GM23338 (cell line): ENCODE results near the gene UPK1B. TPM values are rescaled to one million over a fixed set of nuclear protein-coding genes. Genes with fewer than 3 reads are reported as not detected.

ENCODE experiments used
- ATAC-seq: fragments of 200-7000 bp; cut with Tn5 transposase; 3 replicates; pipeline ENCODE4 v1.9.1; 2020
- DNase-seq: peaks from one replicate; pipeline ENCODE4 v3.0.0-alpha.2; 2015; ENCODE audit warnings: low spot score
- H2AFZ ChIP-seq: fragments of 200-600 bp; sonication (generic); 2 replicates; pipeline ENCODE4 v1.8.0; 2016; ENCODE audit warnings: antibody characterized with exemption, mild to moderate bottlenecking, moderate library complexity
- H3F3A ChIP-seq: fragments of 200-600 bp; sonication (generic); replicated peaks from 2 replicates; pipeline ENCODE4 v1.8.0; 2017; ENCODE audit warnings: antibody characterized with exemption, mixed run types, low read depth
- H3K27ac ChIP-seq: fragments of 200-600 bp; sonication (generic); 2 replicates; pipeline ENCODE4 v1.6.1; 2016; ENCODE audit warnings: low read depth
- H3K27me3 ChIP-seq: fragments of 200-600 bp; sonication (generic); 2 replicates; pipeline ENCODE4 v1.8.0; 2016; ENCODE audit warnings: mild to moderate bottlenecking, mixed run types, moderate library complexity; ENCODE audit not compliant: insufficient read depth
- H3K36me3 ChIP-seq: fragments of 200-600 bp; sonication (generic); 2 replicates; pipeline ENCODE4 v1.8.0; 2016; ENCODE audit warnings: mild to moderate bottlenecking; ENCODE audit not compliant: insufficient read depth
- H3K4me1 ChIP-seq: fragments of 200-600 bp; sonication (generic); 2 replicates; pipeline ENCODE4 v1.8.0; 2016; ENCODE audit warnings: mild to moderate bottlenecking, moderate library complexity; ENCODE audit not compliant: insufficient read depth
- H3K4me2 ChIP-seq: fragments of 200-600 bp; sonication (generic); 2 replicates; pipeline ENCODE4 v1.7.1; 2017; ENCODE audit warnings: mixed run types
- H3K4me3 ChIP-seq: fragments of 200-600 bp; sonication (generic); 2 replicates; pipeline ENCODE4 v1.6.1; 2016; ENCODE audit warnings: mixed run types
- H3K79me2 ChIP-seq: fragments of 200-600 bp; sonication (generic); replicated peaks from 2 replicates; pipeline ENCODE4 v1.8.0; 2017; ENCODE audit warnings: mild to moderate bottlenecking; ENCODE audit not compliant: insufficient read depth
- H3K9me2 ChIP-seq: fragments of 200-600 bp; sonication (generic); 2 replicates; pipeline ENCODE4 v1.8.0; 2017; ENCODE audit not compliant: insufficient read depth
- H4K20me1 ChIP-seq: fragments of 200-600 bp; sonication (generic); replicated peaks from 2 replicates; pipeline ENCODE4 v1.8.0; 2017; ENCODE audit warnings: mild to moderate bottlenecking; ENCODE audit not compliant: insufficient read depth
- H3K27ac Mint-ChIP-seq: 2 replicates; pipeline ENCODE4 v1.8.0; 2020; ENCODE audit warnings: inconsistent platforms, mild to moderate bottlenecking, moderate library complexity, mixed read lengths
- H3K27me3 Mint-ChIP-seq: 3 replicates; pipeline ENCODE4 v1.8.0; 2022; ENCODE audit warnings: low read depth, mild to moderate bottlenecking, moderate library complexity, mixed read lengths, inconsistent platforms; ENCODE audit not compliant: insufficient read depth, poor library complexity
- H3K36me3 Mint-ChIP-seq: 3 replicates; pipeline ENCODE4 v1.8.0; 2021; ENCODE audit warnings: low read depth, mild to moderate bottlenecking, inconsistent platforms, moderate library complexity, mixed read lengths
- H3K4me1 Mint-ChIP-seq: 3 replicates; pipeline ENCODE4 v1.8.0; 2020; ENCODE audit warnings: mild to moderate bottlenecking, inconsistent platforms, mixed read lengths
- H3K4me3 Mint-ChIP-seq: 3 replicates; pipeline ENCODE4 v1.8.0; 2021; ENCODE audit warnings: moderate library complexity, mild to moderate bottlenecking, inconsistent platforms, mixed read lengths
- H3K9me3 Mint-ChIP-seq: 3 replicates; pipeline ENCODE4 v1.8.0; 2020; ENCODE audit warnings: moderate library complexity, mild to moderate bottlenecking, inconsistent platforms, mixed read lengths
- CREB1 ChIP-seq: fragments of 250-450 bp; sonication (Bioruptor Pico); IDR thresholded peaks from 2 replicates; pipeline ENCODE4 v1.5.0; 2020; ENCODE audit warnings: low read depth, mild to moderate bottlenecking, moderate library complexity
- CTCF ChIP-seq, 2 experiments: fragments of 200-600 bp in 1 of 2; sonication (generic) in 1 of 2; conservative IDR thresholded peaks; 2 replicates each; pipeline versions ENCODE4 v1.5.1 to v1.6.1; 2016 to 2017; ENCODE audit warnings: antibody characterized with exemption in 2 of 2, low read depth in 2 of 2, mild to moderate bottlenecking in 2 of 2, moderate library complexity in 1 of 2
- ETS1 ChIP-seq: IDR thresholded peaks from 2 replicates; pipeline ENCODE4 v1.6.1; 2016; ENCODE audit warnings: antibody characterized with exemption
- EZH2 ChIP-seq: fragments of 200-600 bp; sonication (generic); IDR thresholded peaks from one replicate; pipeline ENCODE4 v1.8.0; 2017; ENCODE audit warnings: antibody characterized with exemption, mild to moderate bottlenecking, low read depth; ENCODE audit not compliant: unreplicated experiment
- EZH2phosphoT487 ChIP-seq: fragments of 200-600 bp; sonication (generic); IDR thresholded peaks from one replicate; pipeline ENCODE4 v1.8.1; 2018; ENCODE audit warnings: antibody characterized with exemption; ENCODE audit not compliant: unreplicated experiment
- JUNB ChIP-seq: IDR thresholded peaks from one replicate; pipeline ENCODE4 v1.6.1; 2016; ENCODE audit warnings: antibody characterized with exemption; ENCODE audit not compliant: unreplicated experiment
- NANOG ChIP-seq: IDR thresholded peaks from 2 replicates; pipeline ENCODE4 v1.6.1; 2016; ENCODE audit warnings: antibody characterized with exemption, borderline replicate concordance
- POLR2AphosphoS5 ChIP-seq: IDR thresholded peaks from 2 replicates; pipeline ENCODE4 v1.6.1; 2016; ENCODE audit warnings: antibody characterized with exemption, low read depth
- REST ChIP-seq: IDR thresholded peaks from one replicate; pipeline ENCODE4 v1.6.1; 2018; ENCODE audit warnings: antibody characterized with exemption; ENCODE audit not compliant: unreplicated experiment
- STAT1 ChIP-seq: IDR thresholded peaks from one replicate; pipeline ENCODE4 v1.6.1; 2016; ENCODE audit warnings: antibody characterized with exemption; ENCODE audit not compliant: unreplicated experiment
- ZNF114 ChIP-seq: fragments of 250-450 bp; sonication (Bioruptor Pico); IDR thresholded peaks from 2 replicates; pipeline ENCODE4 v1.5.0; 2020; ENCODE audit warnings: mild to moderate bottlenecking, moderate library complexity
- ZNF331 ChIP-seq: fragments of 250-450 bp; sonication (Bioruptor Pico); IDR thresholded peaks from 2 replicates; pipeline ENCODE4 v1.5.0; 2020; ENCODE audit warnings: low read depth, mild to moderate bottlenecking, moderate library complexity
- ZNF462 ChIP-seq: fragments of 250-450 bp; sonication (Bioruptor Pico); IDR thresholded peaks from 2 replicates; pipeline ENCODE4 v1.5.0; 2020; ENCODE audit warnings: mild to moderate bottlenecking, moderate library complexity
- polyA plus RNA-seq: library from polyadenylated mRNA; unstranded; fragments of >200 nt; fragmentation: Nextera tagmentation; extraction: Ambion mirVana; gene quantifications from 2 replicates; pipeline ENCODE4 v1.2.1, GENCODE V29; 2016
- total RNA-seq: library from RNA; depleted of rRNA; stranded (reverse); fragments of >200 nt; shearing (Covaris generic); gene quantifications from 2 replicates; pipeline ENCODE4 v1.2.3, GENCODE V29; 2014

UPK1B gene
- total and polyA plus RNA-seq, 2 experiments from 2014 or later: 0.39 to 0.66 TPM

GRCh38 chr3:119187266-119187665, 13.9 kb downstream of the UPK1B start:
- H3K4me1 ChIP-seq: no peaks in the 10 kb centered on the region
- no peaks in the 10 kb centered on the region for H3K79me2 ChIP-seq
- no peaks in the 10 kb centered on the region for H4K20me1 ChIP-seq
- H3K9me2 ChIP-seq: peaks cover 6% of the 10 kb centered on the region
- no peak overlapping the region for H3K4me2 ChIP-seq
- Mint-ChIP-seq H3K4me3 (no peak overlapping the region), H3K9me3 (no peaks in the 10 kb centered on the region), H3K4me1 (peaks cover 3% of the 10 kb centered on the region; the same call in 1 of the 3 replicates), H3K36me3 (no peaks in the 10 kb centered on the region), H3K27ac (no peak overlapping the region), H3K27me3 (no peaks in the 10 kb centered on the region)
- no peaks in the 10 kb centered on the region for H3K36me3 ChIP-seq
- H3K4me3 ChIP-seq: no peak overlapping the region
- H3F3A ChIP-seq: no peaks in the 10 kb centered on the region
- no peak overlapping the region for H2AFZ ChIP-seq
- TF ChIP-seq ETS1: no peak
- TF ChIP-seq STAT1: no peak
- TF ChIP-seq JUNB: no peak
- TF ChIP-seq ZNF114 (CRISPR knock-in tag): no peak
- no peak for TF ChIP-seq ZNF331 (CRISPR knock-in tag)
- no peak for TF ChIP-seq REST
- TF ChIP-seq CTCF (conservative IDR thresholded peaks at IDR 0.05; ENCODE audit: low read depth in 2 of 2): no peak
- no peak for TF ChIP-seq NANOG
- TF ChIP-seq EZH2: no peak
- no peak for TF ChIP-seq ZNF462 (CRISPR knock-in tag)
- no peak for TF ChIP-seq POLR2AphosphoS5
- TF ChIP-seq CREB1 (CRISPR knock-in tag): no peak
- no peak for TF ChIP-seq EZH2phosphoT487
- DNase-seq (no peak), ATAC-seq (no peak)
- H3K27ac ChIP-seq: no peak overlapping the region
- no peaks in the 10 kb centered on the region for H3K27me3 ChIP-seq
